ENCODE measurements around the gene CHD3. TPM values are rescaled to one million over a fixed set of nuclear protein-coding genes. Genes with fewer than 3 reads are reported as not detected.
"Not testable (repeated sequence)": the region's sequence is repeated elsewhere in the genome, so short reads cannot be mapped to it uniquely, and the experiment has no call there.

The CHD3 gene
- total RNA-seq, 1 experiment from 2014 or later, result 197 TPM

GRCh38 chr17:7862692-7863437 is 25.7 kb upstream of the CHD3 start:
- Histone ChIP-seq H3F3A (ENCODE audit: insufficient read depth, low read depth) (peaks cover 3% of the 10 kb centered on the region; the same call in 1 of the 2 replicates), H4K20me1 (ENCODE audit: insufficient read depth) (no peaks in the 10 kb centered on the region), H3K36me3 (ENCODE audit: low read depth) (no peaks in the 10 kb centered on the region), H3K79me2 (ENCODE audit: low read depth) (peaks cover 18% of the 10 kb centered on the region), H3K4me1 (replicated peaks; ENCODE audit: insufficient read depth) (peaks cover 7% of the 10 kb centered on the region; the same call in 1 of the 2 replicates), H3K4me3 (no peak overlapping the region), H3K9me3 (ENCODE audit: insufficient read depth, low read depth) (no peaks in the 10 kb centered on the region), H3K27me3 (ENCODE audit: insufficient read depth, low read depth) (no peaks in the 10 kb centered on the region), H3K27ac (no peak overlapping the region), H3K4me2 (no peak overlapping the region), H3K9me2 (ENCODE audit: insufficient read depth) (no peaks in the 10 kb centered on the region), H2AFZ (no peak overlapping the region)
- intact Hi-C loops (cut with micrococcal nuclease; ENCODE audit: unreplicated experiment), result loop anchor here (1.0 to 5.0 kb wide), 6 partner anchors 34 to 194 kb away; no protein-coding TSS in a partner anchor
- peak in 1 of 2 experiments; percentile 49 for DNase-seq
- CTCF ChIA-PET, result interaction anchor here (0.7 to 1.8 kb wide), 6 partner anchors 8 to 195 kb away, joined by 3 to 17 read pairs (median 4); no protein-coding TSS in a partner anchor
- TF ChIP-seq EZH2 (IDR thresholded peaks at IDR 0.05; ENCODE audit: low read depth), result no peak
- peak; percentile 87 for TF ChIP-seq CTCF (conservative IDR thresholded peaks at IDR 0.05)
- POLR2A ChIA-PET (ENCODE audit: unreplicated experiment), result interaction anchor here (0.7 kb wide), 1 partner anchor 50 kb away, joined by 4 read pairs; no protein-coding TSS in a partner anchor
- BruUV-seq (replicated peaks), result no TSS peak

GRCh38 chr17:7864384-7864783 is 24.2 kb upstream of the CHD3 start:
- CTCF ChIA-PET; DNase-seq; H3K9me3 ChIP-seq (ENCODE audit: insufficient read depth, low read depth); BruUV-seq (replicated peaks); H3K79me2 ChIP-seq (ENCODE audit: low read depth); H3K36me3 ChIP-seq (ENCODE audit: low read depth); H4K20me1 ChIP-seq (ENCODE audit: insufficient read depth); H3K4me3 ChIP-seq; H3K27ac ChIP-seq; H3K4me1 ChIP-seq (replicated peaks; ENCODE audit: insufficient read depth); H3K27me3 ChIP-seq (ENCODE audit: insufficient read depth, low read depth); POLR2A ChIA-PET (ENCODE audit: unreplicated experiment); H3K4me2 ChIP-seq; H3K9me2 ChIP-seq (ENCODE audit: insufficient read depth); H3F3A ChIP-seq (ENCODE audit: insufficient read depth, low read depth); H2AFZ ChIP-seq: not testable (repeated sequence)
- intact Hi-C loops (cut with micrococcal nuclease; ENCODE audit: unreplicated experiment), result loop anchor here (5.0 kb wide), 1 partner anchor 48 kb away; no protein-coding TSS in a partner anchor

GRCh38 chr17:7864995-7865650 is 23.5 kb upstream of the CHD3 start:
- no peak for DNase-seq

More at GRCh38 chr17:7864995-7865650, 23.5 kb upstream of the CHD3 start:
- H2AFZ ChIP-seq, result no peak overlapping the region
- no peaks in the 10 kb centered on the region for H3K36me3 ChIP-seq (ENCODE audit: low read depth)
- H4K20me1 ChIP-seq (ENCODE audit: insufficient read depth), result no peaks in the 10 kb centered on the region
- no peaks in the 10 kb centered on the region for H3K4me1 ChIP-seq (replicated peaks; ENCODE audit: insufficient read depth)
- H3K4me3 ChIP-seq, result no peak overlapping the region
- ChIA-PET CTCF (interaction anchor here (0.5 to 1.1 kb wide), 2 partner anchors 66 to 125 kb away, joined by 6 read pairs; no protein-coding TSS in a partner anchor), POLR2A (ENCODE audit: unreplicated experiment) (no interaction called here)
- H3K27ac ChIP-seq, result no peak overlapping the region
- BruUV-seq (replicated peaks), result no TSS peak
- TF ChIP-seq EZH2 (IDR thresholded peaks at IDR 0.05; ENCODE audit: low read depth), result no peak
- no peak for TF ChIP-seq CTCF (conservative IDR thresholded peaks at IDR 0.05)
- H3K4me2 ChIP-seq, result no peak overlapping the region
- H3K79me2 ChIP-seq (ENCODE audit: low read depth), result no peaks in the 10 kb centered on the region
- intact Hi-C loops (cut with micrococcal nuclease; ENCODE audit: unreplicated experiment), result loop anchor here (5.0 kb wide), 1 partner anchor 47 kb away; no protein-coding TSS in a partner anchor
- no peaks in the 10 kb centered on the region for H3K9me2 ChIP-seq (ENCODE audit: insufficient read depth)
- peaks cover 3% of the 10 kb centered on the region; the same call in 1 of the 2 replicates for H3F3A ChIP-seq (ENCODE audit: insufficient read depth, low read depth)
- no peaks in the 10 kb centered on the region for H3K9me3 ChIP-seq (ENCODE audit: insufficient read depth, low read depth)
- H3K27me3 ChIP-seq (ENCODE audit: insufficient read depth, low read depth), result no peaks in the 10 kb centered on the region

Measured in PC-9 (cell line).